Neural progenitor cell (in vitro differentiated cells): ENCODE results near the gene MBLAC1. TPM values are rescaled to one million over a fixed set of nuclear protein-coding genes. Genes with fewer than 3 reads are reported as not detected.

Source experiments
- DNase-seq: peaks from one replicate; pipeline ENCODE4 v3.0.0-alpha.2; 2016; ENCODE audit warnings: low spot score
- H2AFZ ChIP-seq: fragments of 200-600 bp; sonication (generic); replicated peaks from 2 replicates; pipeline ENCODE4 v1.6.1; 2016; ENCODE audit warnings: antibody characterized with exemption
- H3F3A ChIP-seq: fragments of 200-600 bp; sonication (generic); 2 replicates; pipeline ENCODE4 v1.6.1; 2016; ENCODE audit warnings: antibody characterized with exemption, low read depth
- H3K27ac ChIP-seq: fragments of 200-600 bp; sonication (generic); 2 replicates; pipeline ENCODE4 v1.5.1; 2016; ENCODE audit warnings: mild to moderate bottlenecking
- H3K27me3 ChIP-seq: fragments of 200-600 bp; sonication (generic); 2 replicates; pipeline ENCODE4 v1.6.1; 2016; ENCODE audit warnings: mild to moderate bottlenecking, moderate library complexity
- H3K36me3 ChIP-seq: fragments of 200-600 bp; sonication (generic); 2 replicates; pipeline ENCODE4 v1.5.1; 2016
- H3K4me1 ChIP-seq: fragments of 200-600 bp; sonication (generic); 2 replicates; pipeline ENCODE4 v1.6.1; 2016; ENCODE audit warnings: mixed run types
- H3K4me2 ChIP-seq: fragments of 200-600 bp; sonication (generic); 2 replicates; pipeline ENCODE4 v1.6.1; 2016
- H3K4me3 ChIP-seq: fragments of 200-600 bp; sonication (generic); 2 replicates; pipeline ENCODE4 v1.5.1; 2016
- H3K79me2 ChIP-seq: fragments of 200-600 bp; sonication (generic); 2 replicates; pipeline ENCODE4 v1.6.1; 2016; ENCODE audit warnings: low read depth
- H3K9ac ChIP-seq: fragments of 200-600 bp; sonication (generic); 2 replicates; pipeline ENCODE4 v1.6.1; 2016
- H3K9me3 ChIP-seq: fragments of 200-600 bp; sonication (generic); 2 replicates; pipeline ENCODE4 v1.5.1; 2016; ENCODE audit warnings: low read depth
- H4K20me1 ChIP-seq: fragments of 200-600 bp; sonication (generic); 2 replicates; pipeline ENCODE4 v1.6.1; 2016; ENCODE audit warnings: low read depth
- H3K27ac Mint-ChIP-seq: 3 replicates; pipeline ENCODE4 v1.8.0; 2021; ENCODE audit warnings: mixed read lengths
- H3K27me3 Mint-ChIP-seq: 2 replicates; pipeline ENCODE4 v1.8.0; 2022; ENCODE audit warnings: low read depth, mild to moderate bottlenecking, inconsistent platforms, moderate library complexity, mixed read lengths; ENCODE audit not compliant: insufficient read depth
- H3K36me3 Mint-ChIP-seq: 3 replicates; pipeline ENCODE4 v1.8.0; 2021; ENCODE audit warnings: mixed read lengths
- H3K4me1 Mint-ChIP-seq: 3 replicates; pipeline ENCODE4 v1.8.0; 2021; ENCODE audit warnings: mixed read lengths
- H3K4me3 Mint-ChIP-seq: 3 replicates; pipeline ENCODE4 v1.8.0; 2021; ENCODE audit warnings: mild to moderate bottlenecking, moderate library complexity, mixed read lengths
- H3K9me3 Mint-ChIP-seq: 3 replicates; pipeline ENCODE4 v1.8.0; 2020; ENCODE audit warnings: mixed read lengths
- EZH2 ChIP-seq: fragments of 200-600 bp; sonication (generic); IDR thresholded peaks from 2 replicates; pipeline ENCODE4 v1.6.1; 2017; ENCODE audit warnings: antibody characterized with exemption, mild to moderate bottlenecking, moderate library complexity
- EZH2phosphoT487 ChIP-seq: fragments of 200-600 bp; sonication (generic); IDR thresholded peaks from 2 replicates; pipeline ENCODE4 v1.6.1; 2017; ENCODE audit warnings: antibody characterized with exemption
- total RNA-seq: library from RNA; depleted of rRNA; stranded (reverse); fragments of >200 nt; gene quantifications from 2 replicates; pipeline ENCODE4 v1.2.3, GENCODE V29; 2015; ENCODE audit warnings: low replicate concordance
- TF ChIP-seq, protein P1 (sequence below): fragments of 200-600 bp; sonication (generic); IDR thresholded peaks from 2 replicates; pipeline ENCODE4 v1.5.1; 2017; ENCODE audit warnings: antibody characterized with exemption, mild to moderate bottlenecking

Gene MBLAC1
- total RNA-seq, 1 donor from 2014 or later = 1.6 TPM

DNA sequence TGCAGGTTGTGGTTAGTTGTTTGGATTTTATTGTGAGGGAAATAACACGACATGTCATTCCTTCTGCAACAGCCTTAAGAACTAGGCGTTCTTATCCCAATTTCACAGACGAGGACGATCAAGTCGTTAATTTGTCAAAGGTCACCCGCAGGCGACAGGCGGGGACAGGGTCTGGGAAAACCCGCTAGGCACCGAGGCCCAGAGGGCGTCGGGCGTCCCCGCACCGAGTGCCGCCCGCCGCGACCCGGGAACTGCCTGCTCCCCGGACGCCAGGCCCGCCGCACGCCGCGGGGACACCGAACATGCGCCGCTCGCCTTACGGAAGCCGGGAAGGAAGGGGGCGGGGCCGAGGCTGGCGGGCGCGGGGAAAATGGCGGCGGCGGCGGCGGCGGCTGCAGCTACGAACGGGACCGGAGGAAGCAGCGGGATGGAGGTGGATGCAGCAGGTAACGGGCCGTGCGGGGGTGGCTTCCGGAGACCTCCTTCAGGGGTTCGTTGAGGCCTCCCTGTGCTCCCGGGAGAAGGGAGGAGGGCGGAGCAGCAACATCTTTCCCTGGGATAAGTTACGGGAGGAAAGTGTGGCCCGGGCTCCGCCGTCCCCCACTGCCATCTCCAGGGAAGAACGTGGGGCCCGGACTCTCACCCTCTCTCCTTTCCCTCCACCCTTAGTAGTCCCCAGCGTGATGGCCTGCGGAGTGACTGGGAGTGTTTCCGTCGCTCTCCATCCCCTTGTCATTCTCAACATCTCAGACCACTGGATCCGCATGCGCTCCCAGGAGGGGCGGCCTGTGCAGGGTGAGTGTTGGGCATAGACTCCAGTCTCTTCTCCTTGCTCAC is 37.9 kb upstream of the MBLAC1 start, which contains the start of gene COPS6:
Gene COPS6 (plus strand): TSS at position 349 of the 837 bp plus-strand sequence. CDS start 22 bp downstream, at position 371.
- H3K9ac ChIP-seq = peak within 1 kb of the TSS; percentile 90
- peak within 1 kb of the TSS; percentile 28 for H3K27ac ChIP-seq
- H3K4me1 ChIP-seq = peaks cover 3% of the 10 kb centered on the region
- peak within 1 kb of the TSS; percentile 81 for H3K4me2 ChIP-seq
- Mint-ChIP-seq H3K27ac (peak within 1 kb of the TSS; percentile 88), H3K27me3 (peaks cover 7% of the 10 kb centered on the region), H3K4me1 (peaks cover 23% of the 10 kb centered on the region), H3K36me3 (peaks cover 24% of the 10 kb centered on the region), H3K9me3 (no peaks in the 10 kb centered on the region), H3K4me3 (peak within 1 kb of the TSS; percentile 96)
- H3K4me3 ChIP-seq = peak within 1 kb of the TSS; percentile 71
- TF ChIP-seq EZH2phosphoT487 = no peak
- TF ChIP-seq, protein P1, sequence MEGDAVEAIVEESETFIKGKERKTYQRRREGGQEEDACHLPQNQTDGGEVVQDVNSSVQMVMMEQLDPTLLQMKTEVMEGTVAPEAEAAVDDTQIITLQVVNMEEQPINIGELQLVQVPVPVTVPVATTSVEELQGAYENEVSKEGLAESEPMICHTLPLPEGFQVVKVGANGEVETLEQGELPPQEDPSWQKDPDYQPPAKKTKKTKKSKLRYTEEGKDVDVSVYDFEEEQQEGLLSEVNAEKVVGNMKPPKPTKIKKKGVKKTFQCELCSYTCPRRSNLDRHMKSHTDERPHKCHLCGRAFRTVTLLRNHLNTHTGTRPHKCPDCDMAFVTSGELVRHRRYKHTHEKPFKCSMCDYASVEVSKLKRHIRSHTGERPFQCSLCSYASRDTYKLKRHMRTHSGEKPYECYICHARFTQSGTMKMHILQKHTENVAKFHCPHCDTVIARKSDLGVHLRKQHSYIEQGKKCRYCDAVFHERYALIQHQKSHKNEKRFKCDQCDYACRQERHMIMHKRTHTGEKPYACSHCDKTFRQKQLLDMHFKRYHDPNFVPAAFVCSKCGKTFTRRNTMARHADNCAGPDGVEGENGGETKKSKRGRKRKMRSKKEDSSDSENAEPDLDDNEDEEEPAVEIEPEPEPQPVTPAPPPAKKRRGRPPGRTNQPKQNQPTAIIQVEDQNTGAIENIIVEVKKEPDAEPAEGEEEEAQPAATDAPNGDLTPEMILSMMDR = no peak
- TF ChIP-seq EZH2 = no peak
- peaks cover 14% of the 10 kb centered on the region for H3K79me2 ChIP-seq
- peaks cover 61% of the 10 kb centered on the region for H3F3A ChIP-seq
- H3K9me3 ChIP-seq = no peaks in the 10 kb centered on the region
- DNase-seq = peak; percentile 91
- no peaks in the 10 kb centered on the region for H3K36me3 ChIP-seq
- no peaks in the 10 kb centered on the region for H3K27me3 ChIP-seq
- peaks cover 13% of the 10 kb centered on the region for H4K20me1 ChIP-seq
- peak within 1 kb of the TSS; percentile 88 for H2AFZ ChIP-seq

DNA sequence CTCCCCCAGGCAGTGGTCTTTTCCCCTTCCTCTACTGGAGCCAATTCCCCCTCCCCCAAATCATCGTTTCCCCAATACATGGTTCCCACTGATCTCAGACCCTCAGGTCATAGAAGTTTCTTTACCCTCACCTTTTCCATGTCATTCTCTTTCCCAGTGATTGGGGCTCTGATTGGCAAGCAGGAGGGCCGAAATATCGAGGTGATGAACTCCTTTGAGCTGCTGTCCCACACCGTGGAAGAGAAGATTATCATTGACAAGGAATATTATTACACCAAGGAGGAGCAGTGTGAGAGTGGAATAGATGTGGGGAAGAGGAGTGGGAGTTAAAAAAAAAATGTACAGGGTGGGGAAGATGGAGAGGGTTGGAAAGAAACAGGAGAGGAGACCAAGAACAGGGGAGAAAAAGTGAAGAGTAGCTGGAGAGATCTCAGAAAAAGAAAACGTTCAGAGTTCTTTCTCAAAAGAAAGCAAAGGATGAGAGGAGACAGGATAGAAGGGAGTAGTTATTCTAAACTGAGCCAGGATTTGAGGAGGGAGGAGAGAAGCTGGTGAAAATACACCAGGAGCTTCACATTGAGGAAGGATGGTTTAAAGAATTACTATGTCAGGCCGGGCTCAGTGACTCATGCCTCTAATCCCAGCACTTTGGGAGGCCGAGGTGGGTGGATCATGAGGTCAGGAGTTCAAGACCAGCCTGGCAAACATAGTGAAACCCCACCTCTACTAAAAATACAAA is 37.1 kb upstream of the MBLAC1 start:
- no peak overlapping the region for H3K27ac ChIP-seq
- H3K27ac Mint-ChIP-seq = peak overlapping the region; percentile 88
- H3K9me3 Mint-ChIP-seq = no peaks in the 10 kb centered on the region
- no peak for DNase-seq
- no peaks in the 10 kb centered on the region for H3K9me3 ChIP-seq
- H3K27me3 ChIP-seq = no peaks in the 10 kb centered on the region
- peak overlapping the region; percentile 81 for H3K4me2 ChIP-seq
- H4K20me1 ChIP-seq = peaks cover 21% of the 10 kb centered on the region
- peaks cover 6% of the 10 kb centered on the region for H3K36me3 ChIP-seq
- no peak for TF ChIP-seq EZH2phosphoT487
- TF ChIP-seq, protein P1 = no peak
- no peak for TF ChIP-seq EZH2
- peak overlapping the region; percentile 96 for H3K4me3 Mint-ChIP-seq
- H3K79me2 ChIP-seq = peaks cover 15% of the 10 kb centered on the region
- peaks cover 26% of the 10 kb centered on the region for H3K36me3 Mint-ChIP-seq
- no peak overlapping the region for H2AFZ ChIP-seq
- H3K4me3 ChIP-seq = peak overlapping the region; percentile 71
- H3K4me1 ChIP-seq = peaks cover 3% of the 10 kb centered on the region
- peaks cover 7% of the 10 kb centered on the region for H3K27me3 Mint-ChIP-seq
- peaks cover 69% of the 10 kb centered on the region for H3F3A ChIP-seq
- peak overlapping the region; percentile 90 for H3K9ac ChIP-seq
- H3K4me1 Mint-ChIP-seq = peaks cover 23% of the 10 kb centered on the region

DNA sequence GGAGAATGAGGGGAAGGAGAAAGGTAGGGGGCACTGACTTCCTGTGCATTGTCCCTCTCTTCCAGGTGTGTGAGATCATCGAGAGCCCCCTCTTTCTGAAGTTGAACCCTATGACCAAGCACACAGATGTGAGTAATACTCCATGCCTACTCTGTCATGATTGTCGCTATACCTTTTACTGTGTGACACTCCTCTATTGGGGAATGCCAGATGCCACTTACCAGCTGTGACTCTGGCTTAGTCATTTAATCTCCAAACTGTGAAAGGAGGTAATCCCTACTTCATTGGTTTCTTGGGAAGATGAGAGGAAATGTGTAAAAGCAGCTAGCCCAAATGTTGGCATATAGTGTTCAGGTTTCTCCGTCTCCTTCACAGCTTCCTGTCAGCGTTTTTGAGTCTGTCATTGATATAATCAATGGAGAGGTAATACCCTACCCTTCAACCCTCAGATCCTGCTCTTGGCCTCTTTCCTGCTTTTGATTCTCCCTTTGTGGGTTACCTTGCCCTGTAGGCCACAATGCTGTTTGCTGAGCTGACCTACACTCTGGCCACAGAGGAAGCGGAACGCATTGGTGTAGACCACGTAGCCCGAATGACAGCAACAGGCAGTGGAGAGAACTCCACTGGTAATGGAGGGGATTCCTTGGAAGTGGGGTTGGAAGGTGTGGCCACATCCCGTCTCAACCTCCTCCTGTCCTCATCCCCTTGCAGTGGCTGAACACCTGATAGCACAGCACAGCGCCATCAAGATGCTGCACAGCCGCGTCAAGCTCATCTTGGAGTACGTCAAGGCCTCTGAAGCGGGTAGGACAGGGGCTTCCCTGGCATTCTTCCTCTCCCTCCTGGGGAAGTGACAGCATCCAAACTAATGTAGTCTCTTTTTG is 36.0 kb upstream of the MBLAC1 start:
- TF ChIP-seq, protein P1 = no peak
- TF ChIP-seq EZH2 (no peak), EZH2phosphoT487 (no peak)
- Histone ChIP-seq H3K9me3 (no peaks in the 10 kb centered on the region), H2AFZ (no peak overlapping the region), H3K36me3 (peaks cover 6% of the 10 kb centered on the region), H3K4me1 (peaks cover 3% of the 10 kb centered on the region), H3K4me2 (no peak overlapping the region), H4K20me1 (peaks cover 32% of the 10 kb centered on the region), H3K4me3 (no peak overlapping the region), H3K27ac (no peak overlapping the region), H3K9ac (no peak overlapping the region), H3K27me3 (no peaks in the 10 kb centered on the region), H3K79me2 (peaks cover 26% of the 10 kb centered on the region), H3F3A (peaks cover 81% of the 10 kb centered on the region)
- DNase-seq = no peak
- Mint-ChIP-seq H3K4me3 (peak overlapping the region; percentile 80), H3K36me3 (peaks cover 35% of the 10 kb centered on the region), H3K9me3 (no peaks in the 10 kb centered on the region), H3K4me1 (peaks cover 23% of the 10 kb centered on the region), H3K27me3 (peaks cover 11% of the 10 kb centered on the region), H3K27ac (peak overlapping the region; percentile 46)
